SIG-M5 (cell line): ENCODE results near the gene TRAF4.
"Not testable (repeated sequence)": the region's sequence is repeated elsewhere in the genome, so short reads cannot be mapped to it uniquely, and the experiment has no call there.

Source experiments
- DNase-seq: peaks from one replicate; lab custom pipeline; 2025; lab: John Stamatoyannopoulos, UW

The TRAF4 gene

DNA sequence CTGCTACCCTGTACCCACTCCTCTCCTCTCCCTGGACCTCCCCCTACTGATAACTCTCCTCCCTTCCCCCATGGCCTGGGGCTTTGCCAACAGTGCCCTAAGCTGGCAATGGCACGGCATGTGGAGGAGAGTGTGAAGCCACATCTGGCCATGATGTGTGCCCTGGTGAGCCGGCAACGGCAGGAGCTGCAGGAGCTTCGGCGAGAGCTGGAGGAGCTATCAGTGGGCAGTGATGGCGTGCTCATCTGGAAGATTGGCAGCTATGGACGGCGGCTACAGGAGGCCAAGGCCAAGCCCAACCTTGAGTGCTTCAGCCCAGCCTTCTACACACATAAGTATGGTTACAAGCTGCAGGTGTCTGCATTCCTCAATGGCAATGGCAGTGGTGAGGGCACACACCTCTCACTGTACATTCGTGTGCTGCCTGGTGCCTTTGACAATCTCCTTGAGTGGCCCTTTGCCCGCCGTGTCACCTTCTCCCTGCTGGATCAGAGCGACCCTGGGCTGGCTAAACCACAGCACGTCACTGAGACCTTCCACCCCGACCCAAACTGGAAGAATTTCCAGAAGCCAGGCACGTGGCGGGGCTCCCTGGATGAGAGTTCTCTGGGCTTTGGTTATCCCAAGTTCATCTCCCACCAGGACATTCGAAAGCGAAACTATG, 5.2 kb downstream of the TRAF4 start:
- no peak for DNase-seq

- no peak for DNase-seq
These were observed 5.8 kb downstream of the TRAF4 start for GRCh38 chr17:28749516-28750177.

DNA sequence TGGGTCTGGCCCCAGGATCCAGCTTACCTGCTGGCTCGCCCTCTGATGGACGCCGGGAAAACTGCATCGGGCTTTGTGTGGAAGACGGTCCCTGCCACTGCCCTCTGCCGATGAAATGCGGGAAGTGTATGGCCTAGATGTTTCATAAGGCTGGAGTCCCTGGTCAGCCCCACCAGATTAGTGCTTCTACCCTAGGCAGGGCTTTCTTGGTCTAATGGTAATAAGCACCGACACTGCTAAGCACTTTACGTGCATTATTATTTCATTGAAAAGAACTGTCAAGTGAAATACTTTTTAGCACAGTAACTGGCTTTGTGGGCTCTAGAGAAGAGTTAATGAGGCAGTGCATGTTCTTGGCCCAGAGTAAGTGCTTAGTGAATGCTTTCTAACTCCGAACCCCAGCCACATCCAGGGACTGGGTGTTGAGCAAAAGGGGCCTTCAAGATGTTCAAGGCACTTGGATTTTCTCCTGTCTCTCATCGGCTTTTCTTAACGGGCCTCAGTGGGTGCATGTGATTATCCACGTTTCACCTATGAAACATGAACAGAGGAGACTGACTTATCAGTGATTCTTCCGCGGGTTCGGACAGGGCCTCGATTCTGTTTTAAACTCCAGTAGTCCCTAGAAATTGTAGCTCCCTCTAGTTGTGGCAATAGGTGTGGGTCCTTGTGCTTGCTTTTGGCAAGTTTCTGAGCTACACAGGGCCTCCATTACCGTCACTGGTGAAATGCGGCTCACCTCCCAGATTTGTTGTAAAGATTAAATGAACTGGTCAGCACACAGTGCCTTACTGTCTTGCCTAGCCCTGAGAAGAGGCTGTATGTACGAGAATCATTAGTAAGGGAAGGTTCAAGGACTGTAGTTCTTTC, 6.6 kb downstream of the TRAF4 start:
- DNase-seq, result no peak

- DNase-seq, result no peak
These were observed 8.0 kb downstream of the TRAF4 start for GRCh38 chr17:28751600-28752366.

- DNase-seq, result no peak
These were observed 11.7 kb downstream of the TRAF4 start for GRCh38 chr17:28755486-28755885.

- no peak for DNase-seq
These were observed 12.4 kb downstream of the TRAF4 start for GRCh38 chr17:28756049-28756804.

- no peak for DNase-seq
These were observed 14.8 kb downstream of the TRAF4 start for GRCh38 chr17:28758411-28759121.

DNA sequence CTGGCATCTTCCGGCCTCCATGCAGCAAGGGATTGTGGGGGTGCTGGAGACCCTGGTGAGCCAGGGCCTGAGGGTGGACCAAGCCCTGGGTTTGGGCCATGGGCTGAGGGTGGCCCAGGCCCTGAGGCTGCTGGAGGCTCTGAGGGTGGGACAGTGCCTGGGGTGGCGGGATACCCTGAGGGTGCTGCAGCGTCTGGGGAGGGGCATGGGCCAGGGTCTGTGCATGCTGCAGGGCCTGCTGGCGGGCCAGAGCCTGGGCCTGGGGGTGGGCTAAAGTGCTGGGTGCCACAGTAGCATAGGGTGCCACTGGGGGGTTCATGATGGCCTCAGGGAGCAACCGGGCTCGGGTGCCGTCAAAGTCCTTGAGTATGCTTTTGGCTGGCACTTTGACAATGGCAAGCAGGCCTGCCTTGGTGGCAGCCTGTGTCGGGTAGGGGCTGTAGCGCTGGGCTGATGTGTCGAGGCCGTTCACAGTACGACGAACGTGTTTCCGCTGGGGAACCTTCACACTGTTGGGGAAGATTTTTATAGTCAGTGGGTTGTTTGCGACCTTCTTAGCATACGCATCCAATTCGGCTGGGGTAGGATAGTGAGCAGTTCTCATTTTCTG, 15.6 kb downstream of the TRAF4 start:
- no peak for DNase-seq

- DNase-seq, result no peak
These were observed 17.1 kb downstream of the TRAF4 start for GRCh38 chr17:28760601-28761562.

- no peak for DNase-seq
These were observed 19.5 kb downstream of the TRAF4 start for GRCh38 chr17:28763137-28763799.

DNA sequence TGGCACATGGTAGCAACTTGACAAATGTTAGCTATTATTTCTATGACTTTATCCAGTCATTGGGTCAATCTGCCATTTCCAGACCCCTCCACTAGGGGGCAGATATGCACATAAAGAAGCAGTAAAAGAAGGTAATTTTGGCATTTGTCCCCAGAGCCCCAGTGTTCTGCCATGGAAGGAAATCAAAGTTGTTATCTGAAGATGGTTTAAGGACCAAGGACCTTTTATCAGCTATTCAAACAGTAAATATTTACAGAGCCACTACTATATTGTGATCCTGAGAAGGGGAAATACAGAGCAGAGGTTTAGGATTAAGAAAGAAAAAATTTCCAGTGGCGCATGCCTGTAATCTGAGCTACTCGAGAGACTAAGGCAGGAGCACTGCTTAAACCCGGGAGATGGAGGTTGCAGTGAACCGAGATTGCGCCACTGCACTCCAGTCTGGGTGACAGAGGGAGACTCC, 20.0 kb downstream of the TRAF4 start:
- no peak for DNase-seq

- DNase-seq, result no peak
These were observed 21.2 kb downstream of the TRAF4 start for GRCh38 chr17:28765038-28765437.

- DNase-seq, result no peak
These were observed 29.9 kb downstream of the TRAF4 start for GRCh38 chr17:28773736-28774135.

DNA sequence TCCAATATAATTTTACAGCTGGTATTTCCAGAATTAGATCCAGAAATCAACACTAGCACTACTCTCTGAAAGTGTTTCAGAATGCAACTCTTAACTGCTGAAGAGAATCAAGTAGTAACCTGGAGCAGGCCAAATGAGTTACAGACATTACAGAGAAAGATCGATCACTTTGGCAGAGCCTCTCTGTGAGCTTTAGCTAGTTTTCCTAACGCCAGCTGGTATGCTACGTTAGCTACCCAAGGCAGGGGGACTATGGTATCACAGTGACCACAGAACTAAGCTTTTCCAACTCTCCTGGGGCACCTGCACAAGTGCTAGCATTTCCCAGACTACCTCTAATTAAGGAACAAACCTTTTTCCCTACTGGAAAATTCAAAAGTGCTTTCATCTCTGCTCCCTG, 30.4 kb downstream of the TRAF4 start:
- DNase-seq, result no peak

DNA sequence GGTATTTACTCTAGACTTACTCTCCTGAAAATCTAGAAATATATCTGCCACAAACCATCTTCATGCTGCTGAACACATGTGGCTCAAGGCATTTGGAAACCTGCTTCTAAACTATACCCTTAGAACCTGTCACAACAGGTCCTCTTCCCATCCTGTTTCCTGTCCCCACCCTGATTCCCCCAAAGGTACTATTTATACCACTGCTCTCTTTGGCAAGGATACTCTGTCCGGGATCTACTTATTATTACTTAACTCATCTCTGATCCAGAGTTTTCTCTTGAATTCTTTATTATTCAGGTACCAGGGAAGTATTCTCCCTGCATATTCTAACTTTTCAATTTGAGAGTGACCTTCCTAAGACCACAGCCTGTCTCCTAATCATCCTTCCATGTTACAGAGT, 33.4 kb downstream of the TRAF4 start:
- no peak for DNase-seq

- DNase-seq, result not testable (repeated sequence)
These were observed 35.8 kb downstream of the TRAF4 start for GRCh38 chr17:28779601-28780000.

DNA sequence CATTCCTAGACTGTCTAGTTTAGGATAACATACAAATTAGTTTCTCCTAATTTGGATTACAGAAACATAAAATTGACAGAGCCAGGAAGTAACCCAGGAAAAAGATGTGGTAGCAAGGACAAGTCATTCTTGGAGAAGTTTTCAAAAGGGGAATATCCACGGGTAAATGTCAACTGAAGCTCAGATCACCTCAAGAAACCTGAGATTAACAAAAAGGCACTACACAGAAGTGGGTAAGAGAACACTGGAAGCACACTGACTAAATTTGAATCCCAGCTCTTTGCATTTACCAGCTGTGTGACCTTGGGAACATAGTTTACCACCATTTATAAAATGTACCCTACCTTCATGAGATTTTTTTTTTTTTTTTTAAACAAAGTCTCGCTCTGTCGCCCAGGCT, 39.4 kb downstream of the TRAF4 start:
- DNase-seq, result no peak

DNA sequence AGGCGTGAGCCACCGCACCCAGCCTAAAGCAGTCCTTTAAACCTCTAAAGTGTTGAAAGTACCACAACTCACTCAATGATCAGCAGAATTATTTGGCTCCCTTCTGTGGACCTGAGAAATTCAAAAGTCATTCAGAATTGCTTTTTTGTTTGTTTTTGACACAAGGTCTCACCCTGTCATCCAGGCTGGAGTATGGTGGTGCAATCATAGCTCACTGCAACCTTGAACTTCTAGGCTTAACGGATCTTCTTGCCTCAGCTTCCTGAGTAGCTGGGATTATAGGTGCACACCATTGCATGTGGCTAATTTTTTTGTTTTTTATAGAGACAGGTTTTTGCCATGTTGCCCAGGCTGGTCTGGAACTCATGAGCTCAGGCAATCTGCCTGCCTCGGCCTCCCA, 44.3 kb downstream of the TRAF4 start:
- DNase-seq, result no peak
